Calu3 (cell line): ENCODE data around the gene ADIPOR2. TPM values are rescaled to one million over a fixed set of nuclear protein-coding genes. Genes with fewer than 3 reads are reported as not detected.
"Not testable (repeated sequence)": the region's sequence is repeated elsewhere in the genome, so short reads cannot be mapped to it uniquely, and the experiment has no call there.

Experiments used
- BruUV-seq: library from RNA; stranded (reverse); fragments of 400-500 nt; replicated peaks from 2 replicates; lab custom pipeline; 2021; lab: Mats Ljungman, UMichigan
- CTCF ChIA-PET: fragments of 300-600 bp; sonication (Branson Sonifier 250); formaldehyde crosslinking; loops from one replicate; lab custom pipeline; 2022; ENCODE audit warnings: antibody characterized with exemption; lab: Charles Lee
- DNase-seq: peaks from one replicate; pipeline ENCODE4 v3.0.0; 2022
- H3K27ac Mint-ChIP-seq: one replicate; pipeline ENCODE4 v1.8.0; 2022; ENCODE audit warnings: mixed read lengths; ENCODE audit not compliant: unreplicated experiment
- H3K27me3 Mint-ChIP-seq: one replicate; pipeline ENCODE4 v1.8.0; 2022; ENCODE audit warnings: mixed read lengths; ENCODE audit not compliant: unreplicated experiment
- H3K36me3 Mint-ChIP-seq: one replicate; pipeline ENCODE4 v1.8.0; 2022; ENCODE audit warnings: mild to moderate bottlenecking, moderate library complexity, mixed read lengths; ENCODE audit not compliant: insufficient read depth, unreplicated experiment
- H3K4me1 Mint-ChIP-seq: one replicate; pipeline ENCODE4 v1.8.0; 2022; ENCODE audit warnings: mild to moderate bottlenecking, low read depth, mixed read lengths; ENCODE audit not compliant: unreplicated experiment
- H3K4me3 Mint-ChIP-seq: one replicate; pipeline ENCODE4 v1.8.0; 2022; ENCODE audit warnings: mild to moderate bottlenecking, low read depth, moderate library complexity, mixed read lengths; ENCODE audit not compliant: unreplicated experiment
- H3K9me3 Mint-ChIP-seq: one replicate; pipeline ENCODE4 v1.8.0; 2022; ENCODE audit warnings: low read depth, mixed read lengths; ENCODE audit not compliant: unreplicated experiment
- intact Hi-C: fragments of 100-400 bp; cut with micrococcal nuclease; formaldehyde crosslinking; loops from one replicate; pipeline ENCODE4 v1.10.0; 2022; ENCODE audit not compliant: unreplicated experiment
- total RNA-seq: library from RNA; stranded (reverse); gene quantifications from 2 replicates; pipeline ENCODE4 v1.2.3, GENCODE V29; 2022
- TF ChIP-seq, protein P1 (sequence below): fragments of 200-600 bp; IDR thresholded peaks from one replicate; pipeline ENCODE4 v1.8.0; 2022; ENCODE audit warnings: antibody characterized with exemption; ENCODE audit not compliant: unreplicated experiment

Gene ADIPOR2
- total RNA-seq, 1 experiment from 2014 or later, result 90.3 TPM

GRCh38 chr12:1732914-1733313 lies 42.0 kb downstream of the ADIPOR2 start:
- H3K4me3 Mint-ChIP-seq, result no peak overlapping the region
- intact Hi-C loops, result no loop called here
- CTCF ChIA-PET, result no interaction called here
- H3K4me1 Mint-ChIP-seq, result peaks cover 17% of the 10 kb centered on the region
- TF ChIP-seq, protein P1, sequence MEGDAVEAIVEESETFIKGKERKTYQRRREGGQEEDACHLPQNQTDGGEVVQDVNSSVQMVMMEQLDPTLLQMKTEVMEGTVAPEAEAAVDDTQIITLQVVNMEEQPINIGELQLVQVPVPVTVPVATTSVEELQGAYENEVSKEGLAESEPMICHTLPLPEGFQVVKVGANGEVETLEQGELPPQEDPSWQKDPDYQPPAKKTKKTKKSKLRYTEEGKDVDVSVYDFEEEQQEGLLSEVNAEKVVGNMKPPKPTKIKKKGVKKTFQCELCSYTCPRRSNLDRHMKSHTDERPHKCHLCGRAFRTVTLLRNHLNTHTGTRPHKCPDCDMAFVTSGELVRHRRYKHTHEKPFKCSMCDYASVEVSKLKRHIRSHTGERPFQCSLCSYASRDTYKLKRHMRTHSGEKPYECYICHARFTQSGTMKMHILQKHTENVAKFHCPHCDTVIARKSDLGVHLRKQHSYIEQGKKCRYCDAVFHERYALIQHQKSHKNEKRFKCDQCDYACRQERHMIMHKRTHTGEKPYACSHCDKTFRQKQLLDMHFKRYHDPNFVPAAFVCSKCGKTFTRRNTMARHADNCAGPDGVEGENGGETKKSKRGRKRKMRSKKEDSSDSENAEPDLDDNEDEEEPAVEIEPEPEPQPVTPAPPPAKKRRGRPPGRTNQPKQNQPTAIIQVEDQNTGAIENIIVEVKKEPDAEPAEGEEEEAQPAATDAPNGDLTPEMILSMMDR, result no peak
- BruUV-seq, result no TSS peak
- DNase-seq, result no peak
- no peak overlapping the region for H3K27ac Mint-ChIP-seq
- no peaks in the 10 kb centered on the region for H3K27me3 Mint-ChIP-seq
- peaks cover 3% of the 10 kb centered on the region for H3K9me3 Mint-ChIP-seq
- H3K36me3 Mint-ChIP-seq, result peaks cover under 1% of the 10 kb centered on the region

- peaks cover 17% of the 10 kb centered on the region for H3K4me1 Mint-ChIP-seq
- BruUV-seq, H3K27ac Mint-ChIP-seq, H3K4me3 Mint-ChIP-seq, intact Hi-C loops, DNase-seq, H3K9me3 Mint-ChIP-seq, H3K36me3 Mint-ChIP-seq, H3K27me3 Mint-ChIP-seq, CTCF ChIA-PET: not testable (repeated sequence)
Measured at GRCh38 chr12:1733712-1734111, 42.8 kb downstream of the ADIPOR2 start.

GRCh38 chr12:1737652-1738286 lies 46.9 kb downstream of the ADIPOR2 start:
- H3K27ac Mint-ChIP-seq, result no peak overlapping the region
- intact Hi-C loops, result no loop called here
- CTCF ChIA-PET, result interaction anchor here (0.6 kb wide), 1 partner anchor 27 kb away, joined by 3 read pairs; no protein-coding TSS in a partner anchor

DNA sequence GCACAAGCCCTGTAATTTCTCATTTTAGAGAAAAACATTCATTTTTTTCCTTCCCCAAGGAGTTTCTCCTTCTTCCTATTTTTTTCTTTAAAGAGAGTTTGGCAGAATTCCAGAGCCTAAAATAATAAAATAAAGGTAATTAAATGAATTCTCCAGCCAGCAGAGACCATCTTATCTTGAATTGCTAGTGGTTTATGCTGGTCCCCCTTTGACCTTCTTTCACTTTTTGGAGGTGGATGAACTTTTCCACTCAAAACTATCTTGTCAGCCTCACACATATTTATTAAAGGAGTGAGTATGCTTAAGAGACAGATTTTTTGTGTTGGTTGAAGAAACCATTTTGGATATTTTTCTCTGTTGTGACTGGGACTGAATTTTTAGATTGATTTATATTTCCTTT lies 47.6 kb downstream of the ADIPOR2 start:
- TF ChIP-seq, protein P1, result no peak
- Mint-ChIP-seq H3K27me3 (no peaks in the 10 kb centered on the region), H3K36me3 (no peaks in the 10 kb centered on the region), H3K4me1 (peaks cover 28% of the 10 kb centered on the region), H3K27ac (no peak overlapping the region), H3K9me3 (peaks cover 3% of the 10 kb centered on the region), H3K4me3 (no peak overlapping the region)
- intact Hi-C loops, result no loop called here
- no TSS peak for BruUV-seq
- CTCF ChIA-PET, result no interaction called here
- no peak for DNase-seq

More at GRCh38 chr12:1737652-1738286, 46.9 kb downstream of the ADIPOR2 start:
- no TSS peak for BruUV-seq
- H3K36me3 Mint-ChIP-seq, result no peaks in the 10 kb centered on the region
- TF ChIP-seq, protein P1, result no peak
- H3K4me3 Mint-ChIP-seq, result no peak overlapping the region
- peaks cover 28% of the 10 kb centered on the region for H3K4me1 Mint-ChIP-seq
- H3K27me3 Mint-ChIP-seq, result no peaks in the 10 kb centered on the region
- no peak for DNase-seq
- H3K9me3 Mint-ChIP-seq, result peaks cover 3% of the 10 kb centered on the region

DNA sequence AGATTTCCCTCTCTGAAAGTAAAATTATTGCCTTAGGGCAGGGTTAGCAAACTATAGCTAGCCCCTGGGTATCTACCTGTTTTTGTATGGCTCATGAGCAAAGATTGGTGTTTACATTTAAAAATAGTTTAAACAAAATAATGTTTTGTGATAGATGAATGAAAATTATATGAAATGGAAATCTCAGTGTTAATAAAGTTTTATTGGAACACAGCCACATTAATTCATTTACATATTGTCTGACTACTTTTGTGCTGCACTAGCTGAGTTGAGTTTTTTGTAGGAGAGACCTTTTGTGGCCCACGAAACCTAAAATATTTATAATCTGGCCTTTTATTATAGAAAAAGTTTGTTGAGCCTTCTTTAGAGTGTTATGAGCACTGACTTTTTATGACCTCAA lies 48.5 kb downstream of the ADIPOR2 start:
- intact Hi-C loops, result no loop called here
- CTCF ChIA-PET, result no interaction called here
- peaks cover 3% of the 10 kb centered on the region for H3K9me3 Mint-ChIP-seq
- H3K4me1 Mint-ChIP-seq, result peaks cover 28% of the 10 kb centered on the region
- TF ChIP-seq, protein P1, result no peak
- no peaks in the 10 kb centered on the region for H3K27me3 Mint-ChIP-seq
- no peak for DNase-seq
- no peak overlapping the region for H3K4me3 Mint-ChIP-seq
- no TSS peak for BruUV-seq
- H3K27ac Mint-ChIP-seq, result no peak overlapping the region
- no peaks in the 10 kb centered on the region for H3K36me3 Mint-ChIP-seq
